DMS 273 (cell line): ENCODE measurements around the gene PLEKHD1.
A peak's percentile ranks its signal among the peaks of the same experiment; 100 is the strongest.
"Not testable (repeated sequence)": the region's sequence is repeated elsewhere in the genome, so short reads cannot be mapped to it uniquely, and the experiment has no call there.

Source experiments
- DNase-seq: peaks from one replicate; lab custom pipeline; 2025; ENCODE audit not compliant: unreplicated experiment; lab: John Stamatoyannopoulos, UW

The PLEKHD1 gene

GRCh38 chr14:69484444-69485314 is at the start of gene PLEKHD1:
TSS of gene PLEKHD1 (plus strand) at chr14:69484728. CDS start at chr14:69484966, 238 bp downstream.
- peak; percentile 49 for DNase-seq

DNA sequence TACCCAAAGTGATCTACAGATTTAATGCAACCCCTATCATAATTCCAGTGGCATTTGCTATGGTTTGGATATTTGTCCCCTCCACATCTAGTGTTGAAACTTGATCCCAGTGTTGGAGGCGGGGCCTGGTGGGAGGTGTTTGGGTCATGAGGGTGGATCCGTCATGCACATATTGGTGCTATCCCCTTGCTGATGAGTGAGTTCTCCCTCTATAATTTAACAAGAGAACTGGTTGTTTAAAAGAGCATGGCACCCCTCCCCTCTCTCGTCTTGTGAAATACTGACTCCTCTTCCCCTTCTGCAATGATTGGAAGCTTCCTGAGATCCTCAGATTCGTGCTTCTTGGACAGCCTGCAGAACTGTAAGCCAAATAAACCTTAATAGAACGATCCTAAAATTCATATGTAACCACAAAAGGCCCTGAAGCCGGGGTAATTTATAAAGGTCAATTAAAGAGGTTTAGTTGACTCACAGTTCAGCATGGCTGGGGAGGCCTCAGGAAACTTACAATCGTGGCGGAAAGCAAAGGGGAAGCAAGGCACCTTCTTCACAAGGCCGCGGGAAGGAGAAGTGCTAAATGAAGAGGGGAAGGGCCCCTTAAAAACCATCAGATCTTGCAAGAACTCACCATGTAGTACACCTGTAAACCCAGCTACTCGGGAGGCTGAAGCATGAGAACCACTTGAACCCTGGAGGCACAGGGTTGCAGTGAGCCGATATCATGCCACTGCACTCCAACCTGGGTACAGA is 44.8 kb upstream of the PLEKHD1 start:
- no peak for DNase-seq

GRCh38 chr14:69441948-69442347 is 42.6 kb upstream of the PLEKHD1 start:
- no peak for DNase-seq

GRCh38 chr14:69443296-69443805 is 41.2 kb upstream of the PLEKHD1 start:
- DNase-seq, result no peak

- no peak for DNase-seq
These were observed 35.3 kb upstream of the PLEKHD1 start for GRCh38 chr14:69449216-69449615.

- no peak for DNase-seq
These were observed 32.6 kb upstream of the PLEKHD1 start for GRCh38 chr14:69451941-69452340.

DNA sequence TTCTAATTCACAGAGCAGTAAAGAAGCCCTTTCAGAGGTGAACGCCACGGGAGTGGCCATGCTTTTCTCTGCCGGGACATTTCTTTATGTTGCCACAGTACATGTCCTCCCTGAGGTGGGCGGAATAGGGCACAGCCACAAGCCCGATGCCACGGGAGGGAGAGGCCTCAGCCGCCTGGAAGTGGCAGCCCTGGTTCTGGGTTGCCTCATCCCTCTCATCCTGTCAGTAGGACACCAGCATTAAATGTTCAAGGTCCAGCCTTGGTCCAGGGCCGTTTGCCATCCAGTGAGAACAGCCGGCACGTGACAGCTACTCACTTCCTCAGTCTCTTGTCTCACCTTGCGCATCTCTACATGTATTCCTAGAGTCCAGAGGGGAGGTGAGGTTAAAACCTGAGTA is 26.2 kb upstream of the PLEKHD1 start:
- no peak for DNase-seq

GRCh38 chr14:69459122-69459521 is 25.4 kb upstream of the PLEKHD1 start:
- DNase-seq, result no peak

DNA sequence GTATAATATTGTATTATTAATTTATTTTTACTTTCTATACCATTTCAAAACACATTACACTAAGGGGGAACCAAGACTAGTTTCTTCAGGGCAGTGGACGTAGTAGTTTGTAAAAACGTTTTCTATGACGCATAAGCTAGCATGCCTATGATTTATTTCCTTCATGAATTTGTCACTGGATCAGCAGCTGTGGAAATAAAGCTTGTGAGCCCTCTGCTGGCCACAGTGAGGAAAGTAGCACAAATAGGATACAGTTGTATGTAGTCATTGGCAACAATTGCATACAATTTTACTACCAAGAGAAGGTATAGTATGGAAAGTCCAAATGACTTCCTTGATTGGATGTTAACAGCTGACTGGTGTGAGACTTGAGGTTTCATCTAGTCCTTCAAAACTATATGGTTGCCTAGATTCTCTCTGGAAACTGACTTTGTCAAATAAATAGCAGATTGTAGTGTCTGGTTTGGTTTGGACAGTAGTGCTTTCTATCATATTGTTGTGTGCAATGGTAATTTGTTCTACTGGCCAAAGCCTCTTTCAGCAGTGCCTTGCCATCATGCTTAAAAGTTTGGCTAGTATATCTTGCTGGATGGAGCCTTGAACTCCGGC is 24.3 kb upstream of the PLEKHD1 start:
- DNase-seq, result peak; percentile 83

DNA sequence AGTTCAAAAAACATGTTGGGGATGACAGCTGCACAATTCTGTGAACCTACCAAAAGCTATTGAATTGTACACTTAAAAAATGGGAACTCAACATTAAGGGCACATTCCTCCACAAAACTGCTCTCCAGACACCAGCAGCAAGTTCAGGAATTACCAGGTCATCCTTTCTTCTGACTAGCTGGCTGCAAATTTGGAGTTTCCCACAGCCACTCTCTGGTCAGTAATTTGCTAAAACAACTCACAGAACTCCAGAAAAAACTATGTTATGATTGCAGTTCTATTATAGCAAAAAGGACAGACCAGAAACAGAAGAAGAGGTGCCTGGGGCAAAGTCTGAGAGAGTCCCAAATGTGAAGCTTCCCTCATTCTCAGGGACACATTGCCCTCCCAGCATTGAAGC is 20.1 kb upstream of the PLEKHD1 start:
- no peak for DNase-seq

- no peak for DNase-seq
These were observed 19.7 kb upstream of the PLEKHD1 start for GRCh38 chr14:69464829-69465228.

GRCh38 chr14:69468949-69469348 is 15.6 kb upstream of the PLEKHD1 start:
- no peak for DNase-seq

- DNase-seq, result no peak
These were observed 13.1 kb upstream of the PLEKHD1 start for GRCh38 chr14:69471436-69471835.

DNA sequence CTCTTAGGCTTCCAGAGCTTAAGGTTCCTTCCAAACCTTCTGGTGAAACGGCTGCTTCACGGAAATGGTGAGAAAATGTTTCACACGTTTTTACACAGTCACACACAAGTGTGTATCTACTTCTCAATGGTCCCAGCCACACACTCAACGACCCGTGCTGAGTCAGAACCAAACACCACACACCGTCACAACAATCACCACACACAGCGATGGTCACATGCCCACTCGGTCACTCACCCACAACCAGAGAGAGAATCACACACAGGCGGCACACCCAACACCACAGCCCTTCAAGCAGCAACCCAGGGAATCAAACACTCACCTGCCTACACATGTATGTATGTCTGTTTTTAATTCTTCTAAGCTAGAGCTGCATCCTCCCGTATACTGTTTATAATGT is 12.6 kb upstream of the PLEKHD1 start:
- no peak for DNase-seq

- peak; percentile 20 for DNase-seq
These were observed 11.3 kb upstream of the PLEKHD1 start for GRCh38 chr14:69473260-69473659.

DNA sequence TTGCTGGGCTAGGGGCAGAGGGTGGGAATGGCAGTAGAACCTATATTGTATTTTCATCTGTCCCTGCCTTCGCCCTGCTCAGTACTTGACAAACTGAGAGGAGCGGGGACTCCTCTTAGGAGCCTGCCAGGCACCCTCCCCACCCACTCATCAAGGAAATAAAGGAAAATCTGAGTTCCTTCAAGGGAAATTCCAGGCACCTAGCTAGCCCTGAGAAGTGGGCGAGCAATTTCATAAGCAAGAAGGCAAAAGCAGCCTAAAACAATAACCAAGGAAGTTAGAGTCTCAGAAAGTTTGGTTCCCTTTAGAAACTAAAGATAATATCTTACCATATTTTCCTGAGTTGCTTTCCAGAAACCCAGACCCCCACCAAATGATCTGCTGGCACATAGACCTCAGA is 10.6 kb upstream of the PLEKHD1 start:
- no peak for DNase-seq

DNA sequence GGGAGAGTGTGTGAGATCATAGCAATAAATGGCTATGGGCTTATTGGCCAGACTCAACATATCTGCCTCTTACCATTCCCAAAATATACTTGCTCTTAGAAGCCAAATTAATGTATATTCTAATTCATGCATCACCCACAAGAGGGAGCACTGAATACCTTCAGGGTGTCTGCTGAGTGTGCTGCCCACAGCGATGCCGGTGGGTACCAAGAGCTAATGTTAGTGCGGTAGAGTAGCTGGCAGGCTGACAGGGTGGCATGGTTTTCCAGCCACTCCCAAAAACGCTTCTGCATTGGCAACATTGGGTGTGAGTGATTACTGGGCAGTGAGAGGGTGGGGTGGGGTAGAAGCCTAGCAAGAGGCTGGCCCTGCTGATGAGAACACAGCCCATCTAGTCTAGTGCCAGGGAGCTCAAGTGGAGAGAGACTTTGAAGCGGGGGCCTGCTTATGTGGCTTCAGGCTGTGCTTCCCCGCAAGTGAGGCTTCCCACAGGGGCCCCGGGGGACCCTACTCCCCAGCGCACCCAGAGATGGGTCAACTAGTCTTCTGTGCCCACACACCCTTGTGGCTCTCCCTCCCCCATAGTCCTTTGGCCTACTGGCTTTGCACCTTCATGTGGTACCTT is 9.2 kb upstream of the PLEKHD1 start:
- peak; percentile 83 for DNase-seq

- DNase-seq, result peak; percentile 21
These were observed 7.6 kb upstream of the PLEKHD1 start for GRCh38 chr14:69476824-69477450.

DNA sequence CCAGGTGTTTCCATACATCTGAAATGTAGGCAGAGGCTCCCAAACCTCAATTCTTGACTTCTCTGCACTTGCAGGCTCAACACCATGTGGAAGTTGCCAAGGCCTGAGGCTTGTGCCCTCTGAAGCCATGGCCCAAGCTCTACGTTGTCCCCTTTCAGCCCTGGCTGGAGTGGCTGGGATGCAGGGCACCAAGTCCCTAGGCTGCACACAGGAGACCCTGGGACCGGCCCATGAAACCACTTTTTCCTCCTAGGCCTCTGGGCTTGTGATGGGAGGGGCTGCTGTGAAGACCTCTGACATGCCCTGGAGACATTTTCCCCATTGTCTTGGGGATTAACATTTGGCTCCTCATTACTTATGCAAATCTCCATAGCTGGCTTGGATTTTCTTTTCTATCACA is 6.5 kb upstream of the PLEKHD1 start:
- not testable (repeated sequence) for DNase-seq

GRCh38 chr14:69479696-69480095 is 4.8 kb upstream of the PLEKHD1 start:
- no peak for DNase-seq

GRCh38 chr14:69480136-69480535 is 4.4 kb upstream of the PLEKHD1 start:
- no peak for DNase-seq
